Neuron (in vitro differentiated cells): ENCODE results near the gene XPR1.

Experiments used
- H2AFZ ChIP-seq: one replicate; pipeline ENCODE4 v1.6.1; 2013; ENCODE audit warnings: low read depth, mild to moderate bottlenecking, inconsistent platforms, low read length, moderate library complexity
- H3K27me3 ChIP-seq: one replicate; pipeline ENCODE4 v1.6.1; 2013; ENCODE audit warnings: low read length; ENCODE audit not compliant: insufficient read depth
- H3K36me3 ChIP-seq: one replicate; pipeline ENCODE4 v1.6.1; 2013; ENCODE audit warnings: low read length; ENCODE audit not compliant: insufficient read depth
- H3K4me1 ChIP-seq: one replicate; pipeline ENCODE4 v1.6.1; 2013; ENCODE audit warnings: low read length; ENCODE audit not compliant: insufficient read depth
- H3K4me3 ChIP-seq: 2 replicates; pipeline ENCODE4 v1.5.1; 2013; ENCODE audit warnings: mild to moderate bottlenecking, low read length, moderate library complexity
- H3K9me3 ChIP-seq: one replicate; pipeline ENCODE4 v1.6.1; 2013; ENCODE audit warnings: low read length

The XPR1 gene

GRCh38 chr1:180762796-180763195 is 131.0 kb downstream of the XPR1 start:
- Histone ChIP-seq H3K9me3 (no peaks in the 10 kb centered on the region), H3K4me3 (no peak overlapping the region), H3K4me1 (no peaks in the 10 kb centered on the region), H2AFZ (no peak overlapping the region), H3K36me3 (no peaks in the 10 kb centered on the region), H3K27me3 (no peaks in the 10 kb centered on the region)

GRCh38 chr1:180765151-180765550 is 133.3 kb downstream of the XPR1 start:
- no peaks in the 10 kb centered on the region for H3K27me3 ChIP-seq
- H3K36me3 ChIP-seq = no peaks in the 10 kb centered on the region
- no peak overlapping the region for H3K4me3 ChIP-seq
- no peak overlapping the region for H2AFZ ChIP-seq
- no peaks in the 10 kb centered on the region for H3K4me1 ChIP-seq
- H3K9me3 ChIP-seq = no peaks in the 10 kb centered on the region

- Histone ChIP-seq H3K36me3 (no peaks in the 10 kb centered on the region), H3K9me3 (no peaks in the 10 kb centered on the region), H3K4me3 (no peak overlapping the region), H3K4me1 (no peaks in the 10 kb centered on the region), H3K27me3 (no peaks in the 10 kb centered on the region), H2AFZ (no peak overlapping the region)
Observed at GRCh38 chr1:180769889-180770288, 138.1 kb downstream of the XPR1 start.

GRCh38 chr1:180773210-180773865 is 141.5 kb downstream of the XPR1 start:
- Histone ChIP-seq H3K27me3 (no peaks in the 10 kb centered on the region), H3K9me3 (no peaks in the 10 kb centered on the region), H3K4me1 (no peaks in the 10 kb centered on the region), H2AFZ (no peak overlapping the region), H3K4me3 (no peak overlapping the region), H3K36me3 (no peaks in the 10 kb centered on the region)

GRCh38 chr1:180775801-180776200 is 144.0 kb downstream of the XPR1 start:
- Histone ChIP-seq H3K4me3 (no peak overlapping the region), H3K4me1 (no peaks in the 10 kb centered on the region), H3K9me3 (peaks cover 2% of the 10 kb centered on the region), H3K36me3 (no peaks in the 10 kb centered on the region), H3K27me3 (no peaks in the 10 kb centered on the region), H2AFZ (no peak overlapping the region)

- H3K4me3 ChIP-seq = no peak overlapping the region
- H3K9me3 ChIP-seq = peaks cover 2% of the 10 kb centered on the region
- H3K4me1 ChIP-seq = no peaks in the 10 kb centered on the region
- no peaks in the 10 kb centered on the region for H3K36me3 ChIP-seq
- H3K27me3 ChIP-seq = no peaks in the 10 kb centered on the region
- no peak overlapping the region for H2AFZ ChIP-seq
Observed at GRCh38 chr1:180777072-180777689, 145.4 kb downstream of the XPR1 start.

- H2AFZ ChIP-seq = no peak overlapping the region
- no peak overlapping the region for H3K4me3 ChIP-seq
- H3K4me1 ChIP-seq = no peaks in the 10 kb centered on the region
- H3K27me3 ChIP-seq = no peaks in the 10 kb centered on the region
- H3K9me3 ChIP-seq = peaks cover 2% of the 10 kb centered on the region
- no peaks in the 10 kb centered on the region for H3K36me3 ChIP-seq
Observed at GRCh38 chr1:180778782-180779398, 147.1 kb downstream of the XPR1 start.

GRCh38 chr1:180779584-180779983 is 147.8 kb downstream of the XPR1 start:
- Histone ChIP-seq H3K4me3 (no peak overlapping the region), H3K9me3 (peaks cover 2% of the 10 kb centered on the region), H3K36me3 (no peaks in the 10 kb centered on the region), H3K4me1 (no peaks in the 10 kb centered on the region), H2AFZ (no peak overlapping the region), H3K27me3 (no peaks in the 10 kb centered on the region)

GRCh38 chr1:180781718-180782117 is 149.9 kb downstream of the XPR1 start:
- no peak overlapping the region for H3K4me3 ChIP-seq
- no peaks in the 10 kb centered on the region for H3K27me3 ChIP-seq
- no peak overlapping the region for H2AFZ ChIP-seq
- H3K36me3 ChIP-seq = no peaks in the 10 kb centered on the region
- H3K4me1 ChIP-seq = no peaks in the 10 kb centered on the region
- peaks cover 2% of the 10 kb centered on the region for H3K9me3 ChIP-seq

GRCh38 chr1:180785291-180785690 is 153.5 kb downstream of the XPR1 start:
- H3K4me1 ChIP-seq = no peaks in the 10 kb centered on the region
- no peaks in the 10 kb centered on the region for H3K27me3 ChIP-seq
- H3K36me3 ChIP-seq = peaks cover 10% of the 10 kb centered on the region
- no peak overlapping the region for H2AFZ ChIP-seq
- H3K9me3 ChIP-seq = no peaks in the 10 kb centered on the region
- no peak overlapping the region for H3K4me3 ChIP-seq

GRCh38 chr1:180785887-180786286 is 154.1 kb downstream of the XPR1 start:
- no peak overlapping the region for H3K4me3 ChIP-seq
- H3K4me1 ChIP-seq = no peaks in the 10 kb centered on the region
- no peaks in the 10 kb centered on the region for H3K9me3 ChIP-seq
- H3K27me3 ChIP-seq = no peaks in the 10 kb centered on the region
- H2AFZ ChIP-seq = no peak overlapping the region
- H3K36me3 ChIP-seq = peaks cover 10% of the 10 kb centered on the region

- no peaks in the 10 kb centered on the region for H3K27me3 ChIP-seq
- H3K36me3 ChIP-seq = peaks cover 10% of the 10 kb centered on the region
- no peak overlapping the region for H2AFZ ChIP-seq
- H3K4me1 ChIP-seq = no peaks in the 10 kb centered on the region
- H3K9me3 ChIP-seq = no peaks in the 10 kb centered on the region
- H3K4me3 ChIP-seq = no peak overlapping the region
Observed at GRCh38 chr1:180786624-180787023, 154.8 kb downstream of the XPR1 start.

GRCh38 chr1:180787628-180788307 is 155.9 kb downstream of the XPR1 start:
- Histone ChIP-seq H3K4me3 (no peak overlapping the region), H2AFZ (no peak overlapping the region), H3K27me3 (no peaks in the 10 kb centered on the region), H3K36me3 (peaks cover 10% of the 10 kb centered on the region), H3K4me1 (no peaks in the 10 kb centered on the region), H3K9me3 (no peaks in the 10 kb centered on the region)
